ENCODE data around the gene LGALS1. TPM values are rescaled to one million over a fixed set of nuclear protein-coding genes. Genes with fewer than 3 reads are reported as not detected.

LGALS1 gene
- total RNA-seq, 4 donors from 2014 or later = 44.8 to 352 (median 73.5) TPM

DNA sequence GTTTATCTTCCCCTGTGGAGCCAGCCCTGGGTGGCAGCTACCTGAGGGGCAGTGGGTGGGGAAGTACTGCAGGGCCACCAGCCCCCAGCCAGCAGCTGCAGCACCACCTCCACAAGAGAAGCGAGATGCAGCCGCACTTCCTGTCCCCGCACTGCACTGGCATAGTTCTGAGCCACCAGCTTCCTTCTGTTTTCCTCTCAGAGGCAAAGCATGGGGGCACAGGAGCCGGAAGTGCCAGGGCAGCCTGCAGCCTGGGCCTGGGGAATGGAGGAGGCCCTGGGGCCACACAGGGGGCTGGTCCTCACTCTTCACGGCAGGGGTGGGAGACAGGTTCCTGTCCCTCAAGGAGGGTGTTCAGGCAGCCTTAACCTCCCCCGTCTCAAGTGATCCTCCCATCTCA lies 47.9 kb upstream of the LGALS1 start:
- DNase-seq = peak in 2 of 3 donors; percentile 85 to 86
- Histone ChIP-seq H3K36me3 (peaks cover 0 to 60% (median 0%) of the 10 kb centered on the region in 3 donors), H3K27me3 (no peaks in the 10 kb centered on the region), H3K9me3 (no peaks in the 10 kb centered on the region), H3K27ac (peak overlapping the region; percentile 62 to 80 (median 68)), H3K4me3 (no peak overlapping the region), H3K4me1 (peaks cover 3 to 43% (median 35%) of the 10 kb centered on the region in 4 donors)
- TF ChIP-seq POLR2A (IDR thresholded peaks at IDR 0.05) = no peak
- TF ChIP-seq, protein P1, sequence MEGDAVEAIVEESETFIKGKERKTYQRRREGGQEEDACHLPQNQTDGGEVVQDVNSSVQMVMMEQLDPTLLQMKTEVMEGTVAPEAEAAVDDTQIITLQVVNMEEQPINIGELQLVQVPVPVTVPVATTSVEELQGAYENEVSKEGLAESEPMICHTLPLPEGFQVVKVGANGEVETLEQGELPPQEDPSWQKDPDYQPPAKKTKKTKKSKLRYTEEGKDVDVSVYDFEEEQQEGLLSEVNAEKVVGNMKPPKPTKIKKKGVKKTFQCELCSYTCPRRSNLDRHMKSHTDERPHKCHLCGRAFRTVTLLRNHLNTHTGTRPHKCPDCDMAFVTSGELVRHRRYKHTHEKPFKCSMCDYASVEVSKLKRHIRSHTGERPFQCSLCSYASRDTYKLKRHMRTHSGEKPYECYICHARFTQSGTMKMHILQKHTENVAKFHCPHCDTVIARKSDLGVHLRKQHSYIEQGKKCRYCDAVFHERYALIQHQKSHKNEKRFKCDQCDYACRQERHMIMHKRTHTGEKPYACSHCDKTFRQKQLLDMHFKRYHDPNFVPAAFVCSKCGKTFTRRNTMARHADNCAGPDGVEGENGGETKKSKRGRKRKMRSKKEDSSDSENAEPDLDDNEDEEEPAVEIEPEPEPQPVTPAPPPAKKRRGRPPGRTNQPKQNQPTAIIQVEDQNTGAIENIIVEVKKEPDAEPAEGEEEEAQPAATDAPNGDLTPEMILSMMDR (IDR thresholded peaks at IDR 0.05) = peak in 1 of 6 experiments; percentile 4

DNA sequence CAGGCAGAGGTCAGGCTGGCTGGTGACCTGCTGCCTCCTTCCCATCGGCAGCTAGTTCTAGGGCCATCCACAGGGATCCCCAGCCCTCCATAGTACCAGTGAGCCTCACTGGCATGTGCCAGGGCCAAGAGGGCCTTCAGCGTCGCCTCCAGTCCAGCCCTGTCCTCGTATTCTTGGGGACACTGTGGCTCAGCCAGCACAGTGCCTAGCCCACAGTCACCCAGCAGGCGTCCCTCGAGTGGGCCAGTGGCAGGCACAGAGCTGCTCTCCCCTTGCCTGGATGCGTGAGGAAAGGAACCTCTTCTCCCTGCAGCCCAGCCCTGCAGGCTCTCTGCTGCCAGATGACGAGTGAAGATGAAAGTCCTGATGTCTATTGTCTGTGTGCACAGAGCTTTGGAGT lies 46.6 kb upstream of the LGALS1 start:
- no peaks in the 10 kb centered on the region for H3K9me3 ChIP-seq
- peaks cover 0 to 57% (median 0%) of the 10 kb centered on the region in 3 donors for H3K36me3 ChIP-seq
- peaks cover 6 to 49% (median 43%) of the 10 kb centered on the region in 4 donors for H3K4me1 ChIP-seq
- TF ChIP-seq, protein P1 (IDR thresholded peaks at IDR 0.05) = no peak
- TF ChIP-seq POLR2A (IDR thresholded peaks at IDR 0.05) = no peak
- peak overlapping the region in 2 of 4 donors; percentile 62 to 80 for H3K27ac ChIP-seq
- no peaks in the 10 kb centered on the region for H3K27me3 ChIP-seq
- no peak for DNase-seq
- no peak overlapping the region for H3K4me3 ChIP-seq

DNA sequence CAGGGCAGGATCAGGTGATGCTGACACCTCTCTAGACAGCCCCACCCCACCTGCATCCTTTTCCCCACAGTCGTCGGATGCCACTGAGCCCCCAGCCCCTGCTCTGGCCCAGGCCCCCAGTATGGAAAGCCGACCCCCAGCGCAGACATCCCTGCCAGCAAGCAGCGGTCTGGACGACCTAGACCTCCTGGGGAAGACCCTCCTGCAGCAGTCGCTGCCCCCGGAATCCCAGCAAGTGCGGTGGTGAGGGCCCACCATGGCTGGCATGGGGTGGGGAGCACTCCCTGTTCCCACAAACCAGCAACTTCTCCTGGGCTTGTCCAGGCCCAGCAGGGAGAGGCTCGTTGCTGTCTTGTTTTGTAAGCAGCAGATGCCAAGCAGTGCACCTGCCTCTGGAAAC lies 45.5 kb upstream of the LGALS1 start:
- Histone ChIP-seq H3K9me3 (no peaks in the 10 kb centered on the region), H3K27me3 (no peaks in the 10 kb centered on the region), H3K4me3 (no peak overlapping the region), H3K27ac (no peak overlapping the region), H3K4me1 (peaks cover 17 to 54% (median 50%) of the 10 kb centered on the region in 4 donors), H3K36me3 (peaks cover 0 to 51% (median 0%) of the 10 kb centered on the region in 3 donors)
- no peak for DNase-seq
- TF ChIP-seq POLR2A (IDR thresholded peaks at IDR 0.05) = no peak
- TF ChIP-seq, protein P1 (IDR thresholded peaks at IDR 0.05) = no peak

DNA sequence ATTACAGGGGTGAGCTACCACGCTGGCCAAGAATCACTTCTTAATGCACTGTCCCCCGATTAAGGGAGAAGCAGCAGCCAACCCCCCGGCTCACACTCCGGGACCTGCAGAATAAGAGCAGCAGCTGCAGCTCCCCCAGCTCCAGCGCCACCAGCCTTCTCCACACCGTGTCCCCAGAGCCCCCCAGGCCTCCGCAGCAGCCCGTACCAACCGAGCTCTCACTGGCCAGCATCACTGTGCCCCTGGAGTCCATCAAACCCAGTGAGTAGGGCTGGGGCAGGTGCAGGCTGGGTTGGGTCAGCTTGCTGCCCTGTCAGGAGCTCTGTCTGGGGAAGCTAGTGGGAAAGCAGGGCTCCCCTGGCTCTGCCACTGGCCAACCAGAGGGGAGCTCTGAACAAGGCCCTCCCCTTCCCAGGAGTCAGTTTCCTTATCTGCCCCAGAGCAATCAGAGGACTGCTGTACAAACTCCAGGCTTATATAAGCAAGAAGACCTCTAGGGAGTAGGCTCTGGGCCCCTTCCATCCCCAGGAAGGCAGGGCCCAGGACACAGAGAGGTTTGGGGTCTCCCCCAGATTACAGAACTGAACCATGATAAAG lies 44.5 kb upstream of the LGALS1 start:
- Histone ChIP-seq H3K36me3 (peaks cover 0 to 46% (median 0%) of the 10 kb centered on the region in 3 donors), H3K4me1 (peaks cover 17 to 55% (median 51%) of the 10 kb centered on the region in 4 donors), H3K4me3 (no peak overlapping the region), H3K27ac (peak overlapping the region in 1 of 4 donors; percentile 94), H3K9me3 (no peaks in the 10 kb centered on the region), H3K27me3 (no peaks in the 10 kb centered on the region)
- TF ChIP-seq POLR2A (IDR thresholded peaks at IDR 0.05) = no peak
- TF ChIP-seq, protein P1 (IDR thresholded peaks at IDR 0.05) = no peak
- DNase-seq = no peak

GRCh38 chr22:37631448-37632173 lies 43.8 kb upstream of the LGALS1 start:
- Histone ChIP-seq H3K27me3 (no peaks in the 10 kb centered on the region), H3K36me3 (peaks cover 0 to 43% (median 0%) of the 10 kb centered on the region in 3 donors), H3K4me3 (no peak overlapping the region), H3K9me3 (no peaks in the 10 kb centered on the region), H3K4me1 (peaks cover 21 to 55% (median 50%) of the 10 kb centered on the region in 4 donors), H3K27ac (peak overlapping the region; percentile 30 to 98 (median 84))
- DNase-seq = peak in 1 of 3 donors; percentile 63
- TF ChIP-seq POLR2A (IDR thresholded peaks at IDR 0.05) = no peak
- TF ChIP-seq, protein P1 (IDR thresholded peaks at IDR 0.05) = no peak

Data from Peyer's patch (tissue), 4 donors.